HG03280 (cell line): ENCODE measurements around the gene EIF5B.

Experiments used
- ATAC-seq: cut with Tn5 transposase; IDR thresholded peaks from one replicate; pipeline ENCODE4 v1.9.1; 2021; ENCODE audit warnings: mild to moderate bottlenecking, moderate library complexity; ENCODE audit not compliant: unreplicated experiment

The EIF5B gene

DNA sequence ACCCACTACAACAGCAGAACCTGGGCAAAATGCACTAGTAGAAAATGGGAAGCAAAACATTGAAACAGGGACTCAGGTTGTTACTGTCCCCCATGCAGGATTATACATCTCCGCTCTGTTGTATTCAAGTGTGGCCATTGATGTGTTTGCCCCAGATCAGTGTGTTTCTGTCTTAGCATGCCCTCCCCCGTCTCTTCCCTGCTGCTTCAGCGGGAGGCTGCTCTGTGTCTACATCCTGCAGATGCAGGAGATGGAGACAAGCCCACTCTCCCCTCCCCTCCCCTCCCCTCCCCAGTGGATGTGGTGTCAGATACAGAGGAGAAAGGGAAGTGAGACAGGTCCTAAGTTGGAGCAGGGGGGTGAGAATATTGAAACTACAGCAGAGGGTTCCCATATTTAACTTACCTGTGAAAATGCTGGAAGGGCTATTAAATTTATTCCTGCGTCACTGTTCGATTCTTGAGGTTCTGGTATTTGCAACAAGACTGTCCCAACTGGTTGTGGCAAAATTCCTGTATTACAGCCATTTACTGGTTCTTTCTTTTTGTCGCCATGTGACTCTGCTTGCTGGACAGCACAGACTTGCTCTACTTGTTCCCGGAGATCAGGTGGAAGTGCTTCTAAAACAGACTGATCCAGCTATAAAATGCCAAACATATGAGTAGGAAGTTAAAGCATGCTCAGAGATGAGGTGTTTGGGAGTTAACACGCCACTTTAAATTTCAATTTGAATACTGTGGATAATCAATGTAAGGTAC is 67.0 kb downstream of the EIF5B start:
- ATAC-seq = no peak

DNA sequence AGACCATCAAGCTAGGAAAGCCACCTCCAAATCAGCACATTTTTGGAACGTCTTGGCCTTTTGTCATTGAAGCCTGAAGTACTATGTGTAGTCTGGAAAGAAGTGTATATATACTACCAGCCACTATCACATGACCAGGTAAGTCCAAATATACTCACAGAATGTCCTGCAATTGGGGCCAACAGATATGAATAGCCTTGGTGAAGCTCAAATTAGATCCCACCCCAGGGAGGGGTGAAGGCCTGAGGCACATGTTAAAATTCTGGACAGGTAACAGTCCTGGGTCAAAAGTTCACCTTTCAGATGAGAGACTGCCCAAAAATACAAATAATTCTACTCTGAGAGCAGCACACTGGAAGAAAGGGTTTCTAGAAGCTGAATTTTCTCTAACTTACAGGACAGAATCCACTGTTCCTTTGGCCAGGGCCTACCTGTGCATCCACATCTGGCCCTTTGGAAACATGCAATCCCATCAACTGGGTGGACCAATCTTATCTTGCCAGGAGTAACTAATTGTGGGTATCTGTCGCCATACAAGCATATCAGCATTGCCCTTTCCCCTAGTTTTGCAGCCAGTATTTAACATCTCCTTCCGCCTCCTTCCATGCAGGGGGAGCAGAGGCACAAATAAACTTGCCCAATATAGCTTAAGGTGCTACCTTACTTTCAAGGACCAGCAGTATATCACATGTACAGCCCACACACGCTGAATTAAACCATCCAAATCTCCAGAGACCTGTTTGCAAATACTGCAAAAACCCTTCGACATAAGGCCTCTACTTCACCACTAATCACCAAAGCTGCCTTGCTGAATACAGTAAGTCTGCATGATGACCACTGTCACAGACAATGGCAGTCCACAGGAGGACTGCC is 67.8 kb downstream of the EIF5B start:
- ATAC-seq = no peak

DNA sequence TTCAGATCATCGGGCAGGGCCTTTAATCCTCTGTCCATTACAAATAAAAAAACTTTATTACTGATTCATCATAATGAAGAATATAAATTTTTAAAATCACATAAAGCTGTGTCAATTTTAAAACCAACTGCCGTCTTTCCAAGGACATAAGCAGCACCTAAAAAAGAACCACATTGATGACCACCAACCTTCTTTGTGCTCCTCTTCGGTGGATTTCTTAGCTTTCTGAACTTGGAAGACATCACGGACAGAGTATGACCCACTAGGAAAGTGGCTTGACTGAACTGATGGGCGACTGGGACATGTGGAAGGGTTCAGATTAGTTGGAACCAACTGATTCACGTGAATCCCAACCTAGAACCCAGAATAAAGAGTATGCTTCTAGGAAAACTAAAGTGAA is 68.9 kb downstream of the EIF5B start:
- ATAC-seq = no peak

DNA sequence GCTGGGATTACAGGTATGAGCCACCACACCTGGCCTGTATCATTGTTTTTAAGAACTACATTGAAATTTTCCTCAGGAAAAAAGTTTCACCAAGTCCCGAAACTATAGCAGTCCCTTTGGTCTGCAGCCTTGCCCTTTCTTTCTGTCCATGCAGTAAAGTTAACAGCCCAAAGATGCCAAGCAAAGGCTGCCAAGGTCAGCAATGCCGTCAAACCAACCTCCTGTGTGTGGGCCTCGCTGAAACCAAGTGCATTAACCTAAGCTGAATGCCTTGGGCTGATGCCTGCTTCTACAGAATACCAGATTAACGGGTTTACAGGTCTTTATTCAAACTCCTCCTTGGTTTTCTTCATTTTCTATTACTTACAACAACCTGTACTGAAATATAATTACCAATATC is 73.1 kb downstream of the EIF5B start:
- ATAC-seq = no peak

DNA sequence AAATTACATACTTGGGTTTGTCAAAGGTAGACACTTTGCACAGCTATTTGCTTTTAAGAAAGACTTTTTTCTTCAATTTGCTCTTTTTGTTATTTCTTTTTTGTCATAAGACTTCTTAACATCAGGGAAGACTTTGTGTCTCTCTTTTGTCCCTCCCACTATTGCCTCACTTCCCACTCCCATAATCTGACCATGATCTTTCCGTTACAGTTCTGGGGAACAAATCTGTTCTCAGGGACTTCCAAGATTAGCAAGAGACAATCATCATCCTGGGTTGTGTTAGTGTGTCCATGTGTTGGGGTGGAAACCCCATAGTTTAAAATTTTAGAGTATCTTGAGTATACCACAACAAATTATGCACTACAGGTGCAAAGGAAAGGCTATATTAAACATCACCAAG is 77.4 kb downstream of the EIF5B start:
- ATAC-seq = no peak

DNA sequence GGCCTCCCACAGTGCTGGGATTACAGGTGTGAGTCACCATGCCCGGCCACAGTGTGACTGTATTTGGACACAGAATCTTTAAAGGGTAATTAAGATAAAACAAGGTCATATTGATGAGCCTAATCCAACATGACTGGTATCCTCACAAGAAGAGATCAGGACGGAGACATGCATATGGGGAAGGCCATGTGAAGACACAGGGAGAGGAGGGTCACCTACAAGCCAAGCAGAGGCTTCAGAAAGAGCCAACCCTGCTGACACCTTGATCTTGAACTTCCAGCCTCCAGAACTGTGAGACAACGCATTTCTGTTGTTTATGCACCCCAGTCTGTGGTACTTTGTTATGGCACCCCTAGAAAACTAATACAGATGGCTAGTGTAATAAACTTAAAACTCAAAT is 80.2 kb downstream of the EIF5B start:
- no peak for ATAC-seq

DNA sequence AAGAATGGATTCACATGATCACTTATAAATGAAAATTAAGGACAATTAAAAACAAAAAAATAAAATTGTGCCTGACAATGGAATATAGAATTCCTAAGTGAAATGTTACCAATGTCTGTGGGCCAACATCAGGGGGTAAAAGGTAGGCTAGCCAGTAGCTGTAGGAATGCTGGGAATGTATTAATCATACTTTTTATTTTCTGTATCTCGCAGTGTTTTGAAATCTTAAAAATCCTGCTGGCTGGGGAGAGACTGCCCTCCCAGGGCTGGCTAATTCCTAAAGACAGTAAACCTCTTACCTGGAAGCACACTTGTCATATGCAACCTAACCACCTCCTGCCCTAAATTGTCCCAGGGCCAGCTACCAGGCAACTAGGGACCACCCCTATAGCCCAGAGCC is 82.8 kb downstream of the EIF5B start:
- no peak for ATAC-seq

DNA sequence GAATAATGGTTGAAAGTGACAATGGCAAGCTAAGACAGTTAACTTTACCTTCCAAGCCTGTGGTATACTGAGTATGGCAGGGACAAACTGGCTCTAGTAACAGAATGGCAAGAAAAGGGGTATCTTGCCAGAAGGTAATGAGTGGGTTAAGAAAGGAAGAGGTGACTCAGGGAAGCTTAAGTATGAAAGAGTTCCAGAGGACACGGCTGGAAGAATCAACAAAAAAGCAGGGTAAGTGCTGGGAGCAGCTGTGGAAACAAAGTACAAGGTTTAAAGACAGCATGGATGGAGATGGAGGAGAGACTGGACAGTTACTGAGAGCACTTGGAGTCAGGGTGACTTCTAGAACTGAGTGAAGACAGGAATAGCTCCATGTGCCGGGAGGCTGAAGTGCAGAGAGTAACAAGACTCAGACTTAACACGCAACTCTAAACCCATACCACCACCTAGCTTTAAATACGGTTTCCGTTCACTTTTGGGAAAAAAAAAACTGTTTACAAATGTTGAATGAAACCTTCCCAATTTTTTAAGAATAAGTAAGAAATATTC is 83.6 kb downstream of the EIF5B start:
- ATAC-seq = no peak

DNA sequence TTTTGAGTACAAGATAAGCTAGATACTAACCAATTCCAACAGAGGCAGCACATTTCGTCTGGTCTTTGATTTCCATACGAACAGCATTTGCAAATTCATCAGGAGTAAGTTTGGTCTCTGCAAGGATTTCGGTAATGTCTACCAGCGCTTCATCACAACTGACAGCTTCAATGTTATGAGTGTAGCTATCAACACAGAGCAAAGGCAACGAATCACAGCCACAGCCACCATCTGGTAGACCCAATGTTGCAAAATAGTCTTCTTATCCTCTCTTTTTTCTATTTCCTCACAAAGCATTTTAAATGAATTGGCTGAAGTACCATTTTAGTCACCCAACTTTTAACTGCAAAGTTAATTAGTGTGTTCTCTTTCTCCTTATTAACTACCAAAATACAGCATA is 84.3 kb downstream of the EIF5B start:
- no peak for ATAC-seq

DNA sequence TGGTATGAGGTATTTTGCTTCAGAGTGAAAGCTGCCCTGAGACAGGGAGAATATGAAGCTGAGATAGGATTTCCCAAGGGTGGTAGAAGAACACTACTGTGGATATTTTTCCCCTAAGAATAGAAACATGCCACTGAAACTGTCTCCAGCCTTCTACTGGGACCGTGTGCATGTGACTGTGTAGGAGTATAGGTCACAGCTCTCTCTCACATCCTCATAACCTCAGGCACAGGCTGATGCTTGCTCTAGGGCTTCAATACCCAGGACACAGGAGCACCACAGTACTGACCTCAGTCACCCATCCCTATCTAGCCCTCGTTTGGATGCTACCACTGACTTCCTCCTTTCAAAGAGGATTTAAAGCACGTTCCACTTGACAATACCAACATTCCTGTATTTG is 85.4 kb downstream of the EIF5B start:
- no peak for ATAC-seq

DNA sequence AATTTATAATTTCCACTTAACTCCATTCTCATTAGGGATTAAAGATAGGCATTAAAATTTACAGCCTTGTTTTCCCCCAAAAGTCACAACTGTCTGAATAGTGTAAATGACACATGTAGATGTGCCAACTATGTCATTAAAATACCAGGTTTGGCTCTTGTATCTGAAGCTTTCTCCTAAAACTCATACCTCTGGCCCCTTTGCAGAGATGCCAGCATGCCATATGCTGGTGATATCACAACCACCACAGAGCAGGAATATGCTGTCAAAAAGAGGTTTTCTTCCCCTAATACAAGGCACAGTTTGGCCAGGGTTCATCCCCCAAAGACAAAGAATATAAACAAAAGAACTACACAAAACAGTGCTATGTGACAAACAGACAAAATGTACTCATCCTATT is 87.2 kb downstream of the EIF5B start:
- ATAC-seq = no peak

DNA sequence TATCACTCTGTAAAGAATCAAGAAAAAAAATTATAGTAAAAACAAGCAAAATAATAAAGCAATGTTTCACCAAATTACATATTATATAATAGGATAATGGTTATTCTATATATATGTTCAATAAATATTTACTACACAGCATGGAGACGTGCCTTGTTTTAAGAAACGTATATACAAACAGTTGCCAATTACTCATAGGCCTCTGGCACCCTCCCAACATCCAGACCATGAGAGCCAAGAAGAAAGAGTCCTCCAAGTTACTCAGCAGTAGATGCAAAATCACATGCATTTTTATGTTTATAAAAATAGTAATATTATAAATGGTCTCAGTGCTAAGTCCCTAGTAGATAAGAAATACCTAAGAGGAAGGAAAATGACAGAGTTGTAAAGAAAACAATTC is 87.8 kb downstream of the EIF5B start:
- ATAC-seq = no peak

DNA sequence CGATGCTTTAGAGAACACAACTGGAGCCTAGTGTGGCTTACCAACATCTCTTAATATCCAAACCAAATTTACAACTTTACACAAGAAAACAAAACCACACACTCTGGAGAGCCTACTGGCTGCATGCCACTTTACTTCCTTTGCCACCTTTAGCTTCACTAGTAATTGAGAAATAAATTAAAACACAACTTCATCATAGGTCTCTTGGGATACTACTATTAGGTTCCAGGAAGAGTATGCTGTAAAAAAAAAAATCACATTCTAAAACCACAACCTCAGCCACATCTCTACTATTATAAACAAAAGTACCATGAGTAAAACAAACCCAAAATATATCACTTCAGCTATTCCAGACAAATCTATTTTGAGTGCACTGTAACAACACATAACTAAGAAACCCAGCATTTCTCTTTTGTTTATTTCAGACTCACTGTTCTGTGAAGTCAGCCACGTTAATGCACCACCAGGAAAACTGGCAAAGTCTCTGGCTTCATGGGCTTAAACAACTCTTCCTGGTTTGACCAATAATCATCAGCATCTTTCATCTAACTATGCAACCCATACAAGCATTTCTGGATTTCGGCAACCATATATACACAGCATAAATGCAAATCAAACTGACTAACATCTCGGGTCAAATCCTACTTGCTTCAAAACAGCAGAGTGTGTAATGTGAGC is 93.6 kb downstream of the EIF5B start:
- ATAC-seq = no peak

DNA sequence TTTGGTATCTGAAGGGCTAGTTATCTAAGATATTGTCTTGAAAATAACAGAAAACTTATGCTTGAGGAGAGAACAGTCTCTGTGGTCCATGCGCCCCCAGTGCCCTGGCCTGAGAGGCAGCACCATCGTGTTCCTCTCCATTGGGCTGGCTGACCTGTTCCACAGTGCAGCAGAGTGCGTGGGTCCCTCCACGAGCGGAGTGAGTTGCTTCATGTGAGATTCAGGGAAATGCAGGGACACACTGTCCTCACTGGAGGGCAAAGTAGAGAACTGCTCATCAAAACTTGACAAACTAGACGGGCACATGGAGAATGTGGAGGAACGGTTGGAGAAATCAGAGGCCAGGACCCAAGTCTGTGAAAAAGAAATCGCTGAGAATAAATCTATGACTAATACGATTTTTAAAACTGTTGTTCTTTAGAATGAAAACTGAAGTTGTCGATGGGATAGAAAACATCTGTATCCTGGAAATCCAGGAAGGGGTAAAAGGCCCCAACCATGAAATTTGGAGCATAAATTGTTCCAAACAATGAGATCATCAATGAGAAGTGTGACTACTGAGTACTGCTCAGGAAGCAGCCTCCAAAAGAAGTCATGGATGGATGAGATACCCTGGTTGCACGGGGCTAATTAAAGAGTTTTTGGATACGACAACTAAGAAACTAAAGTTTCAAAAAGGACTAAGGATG is 94.5 kb downstream of the EIF5B start:
- ATAC-seq = no peak

DNA sequence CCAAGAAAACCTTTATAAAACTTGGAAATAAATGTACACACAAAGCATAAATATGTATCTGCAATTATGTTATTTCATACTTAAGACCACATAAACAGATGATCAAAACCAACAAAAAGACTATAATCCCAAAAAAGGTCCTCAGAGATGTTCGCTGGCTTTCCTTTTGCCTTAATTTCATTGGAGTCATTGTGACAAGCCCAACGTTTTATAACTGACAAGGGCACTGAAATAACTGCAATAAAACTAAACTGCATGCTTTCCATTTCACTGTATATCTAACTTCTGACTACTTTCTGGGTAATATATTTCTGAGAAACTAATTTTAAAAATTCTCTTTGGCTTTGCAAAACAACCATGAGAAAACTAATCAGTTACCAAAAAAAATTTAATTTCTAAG is 96.2 kb downstream of the EIF5B start:
- no peak for ATAC-seq

DNA sequence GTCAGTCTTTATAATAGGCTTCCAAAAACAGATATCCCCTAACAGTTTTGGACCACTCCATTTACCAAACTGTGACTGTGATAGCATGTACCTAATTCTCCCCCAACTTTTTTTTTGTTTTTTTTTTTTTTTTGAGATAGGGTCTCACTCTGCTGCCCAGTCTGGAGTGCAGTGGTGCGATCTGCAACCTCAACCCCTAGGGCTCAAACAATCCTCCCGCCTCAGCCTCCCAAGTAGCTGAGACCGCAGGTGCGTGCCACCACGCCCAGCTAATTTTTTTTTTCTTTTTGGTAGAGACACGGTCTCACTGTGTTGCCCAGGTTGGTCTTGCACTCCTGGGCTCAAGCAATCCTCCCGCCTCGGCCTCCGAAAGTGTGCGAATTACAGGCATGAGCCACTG is 99.7 kb downstream of the EIF5B start:
- no peak for ATAC-seq

DNA sequence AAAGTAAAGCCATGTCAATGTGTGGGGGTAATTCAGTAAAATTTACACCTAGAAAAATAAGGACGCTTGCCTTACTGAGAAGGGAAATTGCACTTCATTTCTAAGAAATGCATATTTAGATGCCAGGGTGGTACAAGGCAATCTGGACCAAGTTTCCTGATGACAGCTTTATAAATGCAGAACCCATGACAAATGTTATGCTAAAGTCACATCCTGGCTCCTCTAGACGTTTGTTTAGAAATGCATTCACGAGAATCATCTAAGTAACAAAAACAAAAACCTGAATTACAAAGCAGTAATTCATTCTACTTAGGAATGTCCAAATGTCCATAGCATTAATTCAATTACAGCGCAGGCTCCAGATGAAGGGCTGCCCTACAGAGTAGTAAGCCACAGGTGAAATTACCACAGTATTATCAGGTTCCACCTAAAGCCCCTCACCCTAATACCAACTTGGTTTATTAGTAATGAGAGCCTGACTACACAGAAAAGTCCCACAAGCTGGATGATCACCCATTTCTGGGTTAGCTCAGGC is 102.8 kb downstream of the EIF5B start:
- ATAC-seq = no peak

DNA sequence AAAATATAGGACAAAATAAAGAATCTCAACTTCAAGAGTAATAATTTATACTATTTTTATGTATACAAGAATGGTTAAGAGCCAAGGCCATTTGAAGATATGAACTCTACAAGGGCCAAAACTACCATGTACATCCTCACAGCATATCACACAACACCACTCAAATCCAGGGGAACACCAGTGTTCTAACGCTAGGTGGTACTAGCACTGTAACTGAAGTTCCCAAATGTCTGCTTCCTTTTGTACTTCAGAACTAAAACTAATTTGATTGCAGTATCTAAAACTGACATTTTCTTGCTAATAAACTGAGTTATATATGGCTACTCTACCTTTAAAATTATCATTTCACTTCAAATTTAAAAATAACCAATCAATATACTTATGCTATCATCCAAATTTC is 105.6 kb downstream of the EIF5B start:
- ATAC-seq = no peak

DNA sequence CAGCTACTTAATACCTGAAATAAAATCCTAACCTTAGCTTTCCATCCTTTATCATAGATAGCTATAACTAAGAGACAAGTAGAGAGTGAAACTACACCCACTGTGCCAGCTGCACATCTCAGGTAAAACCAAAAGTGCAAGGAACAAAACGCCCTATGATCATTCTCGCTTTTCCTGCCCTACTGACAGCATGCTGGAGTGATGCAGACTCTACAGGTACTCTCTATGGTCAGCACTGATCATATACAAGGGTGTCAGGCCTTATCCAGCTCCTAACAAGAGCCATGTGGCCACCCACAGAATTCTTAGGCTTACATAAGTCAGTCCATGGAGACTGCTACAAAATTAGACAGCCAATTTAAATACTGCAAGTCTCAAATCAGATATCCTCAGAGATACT is 107.0 kb downstream of the EIF5B start:
- no peak for ATAC-seq

DNA sequence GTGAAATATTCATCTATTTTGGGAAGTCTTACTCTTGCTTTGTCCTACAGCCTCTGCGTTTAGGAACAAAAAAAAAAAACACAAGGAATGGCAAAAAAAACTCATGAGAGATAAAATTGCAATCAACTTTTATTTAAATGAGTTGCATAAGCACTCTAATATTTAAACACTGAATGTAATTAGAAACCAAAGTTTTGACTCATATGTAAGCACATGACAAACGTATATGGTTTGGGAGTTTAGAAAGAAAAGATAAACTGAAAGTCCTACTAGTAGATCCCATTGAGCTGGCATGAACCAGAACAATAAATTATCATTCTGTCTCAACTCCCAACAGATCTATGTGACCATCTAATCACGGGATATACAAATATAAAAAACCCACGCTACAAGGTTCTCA is 107.9 kb downstream of the EIF5B start:
- no peak for ATAC-seq

DNA sequence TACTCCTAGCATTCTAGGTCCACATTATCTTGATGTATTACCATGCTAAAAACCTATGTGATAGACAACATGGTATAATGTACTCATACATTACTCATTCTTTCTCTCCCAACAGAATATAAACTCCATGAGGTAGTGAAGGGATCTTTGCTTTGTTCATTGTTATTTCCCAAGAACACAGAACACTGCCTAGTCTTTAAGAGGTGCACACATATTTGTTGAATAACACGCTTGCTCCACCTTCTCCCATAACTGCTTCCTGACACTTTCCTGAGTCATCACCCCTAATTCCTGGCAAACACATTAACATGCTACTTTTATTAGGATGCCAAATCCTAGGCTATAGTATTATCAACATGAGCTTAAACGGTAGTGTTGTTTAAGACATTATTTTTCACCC is 111.4 kb downstream of the EIF5B start:
- no peak for ATAC-seq
